Panc1 (cell line): ENCODE data around the gene PHF19. TPM values are rescaled to one million over a fixed set of nuclear protein-coding genes. Genes with fewer than 3 reads are reported as not detected.

Experiments used
- ATAC-seq: fragments of 200-7000 bp; cut with Tn5 transposase; 2 replicates; pipeline ENCODE4 v1.9.1; 2020; ENCODE audit warnings: mild to moderate bottlenecking, moderate library complexity
- BruUV-seq: library from RNA; stranded (reverse); fragments of 400-500 nt; replicated peaks from 2 replicates; lab custom pipeline; 2021; lab: Mats Ljungman, UMichigan
- CTCF ChIA-PET: fragments of 300-600 bp; sonication (Branson Sonifier 250); formaldehyde crosslinking; loops from one replicate; lab custom pipeline; 2022; ENCODE audit warnings: antibody characterized with exemption; lab: Charles Lee
- POLR2A ChIA-PET: fragments of 300-600 bp; sonication (Branson Sonifier 250); formaldehyde crosslinking; loops from one replicate; lab custom pipeline; 2022; ENCODE audit warnings: antibody characterized with exemption; lab: Charles Lee
- DNase-seq: peaks from one replicate; pipeline ENCODE4 v3.0.0-alpha.2; 2010; ENCODE audit warnings: low read depth, low spot score
- H3K27ac ChIP-seq: 2 replicates; pipeline ENCODE4 v1.5.1; 2011; ENCODE audit warnings: mild to moderate bottlenecking, low read length, inconsistent platforms
- H3K27me3 ChIP-seq: fragments of 200-500 bp; sonication (Bioruptor generic); 2 replicates; pipeline ENCODE4 v1.6.0; 2014; ENCODE audit warnings: low read length, inconsistent platforms; ENCODE audit not compliant: control insufficient read depth, insufficient read depth
- H3K36me3 ChIP-seq: fragments of 200-500 bp; sonication (Bioruptor generic); 2 replicates; pipeline ENCODE4 v1.5.1; 2014; ENCODE audit warnings: inconsistent platforms, mild to moderate bottlenecking, low read length, moderate library complexity; ENCODE audit not compliant: control insufficient read depth, insufficient read depth
- H3K4me1 ChIP-seq: 2 replicates; pipeline ENCODE4 v1.5.1; 2011; ENCODE audit warnings: inconsistent platforms, mild to moderate bottlenecking, low read length, moderate library complexity; ENCODE audit not compliant: control insufficient read depth, insufficient read depth
- H3K4me3 ChIP-seq, 2 experiments: 2 replicates each; pipeline ENCODE4 v1.5.1; 2011 to 2012; ENCODE audit warnings: low read depth in 2 of 2, low read length in 2 of 2, mild to moderate bottlenecking in 2 of 2, inconsistent platforms in 1 of 2, moderate library complexity in 1 of 2
- H3K9me3 ChIP-seq: fragments of 200-500 bp; sonication (Bioruptor generic); 2 replicates; pipeline ENCODE4 v1.5.1; 2014; ENCODE audit warnings: low read depth, mild to moderate bottlenecking, inconsistent platforms, low read length, moderate library complexity; ENCODE audit not compliant: control insufficient read depth, insufficient read depth
- CTCF ChIP-seq: fragments of 450-650 bp; IDR thresholded peaks from 2 replicates; pipeline ENCODE4 v1.5.1; 2017; ENCODE audit warnings: mild to moderate bottlenecking
- POLR2AphosphoS5 ChIP-seq: IDR thresholded peaks from 2 replicates; pipeline ENCODE4 v1.6.1; 2012; ENCODE audit warnings: mild to moderate bottlenecking, low read depth, low read length, moderate library complexity
- REST ChIP-seq, 2 experiments: IDR thresholded peaks; 2 replicates each; pipeline ENCODE4 v1.6.1; 2011 to 2012; ENCODE audit warnings: low read depth in 2 of 2, control low read depth in 1 of 2, low read length in 1 of 2, mild to moderate bottlenecking in 1 of 2, moderate library complexity in 1 of 2; ENCODE audit not compliant: insufficient read depth in 1 of 2
- SIN3A ChIP-seq: IDR thresholded peaks from 2 replicates; pipeline ENCODE4 v1.6.1; 2012; ENCODE audit warnings: low read depth, mild to moderate bottlenecking, low read length, moderate library complexity, borderline replicate concordance; ENCODE audit not compliant: insufficient read depth
- TCF7L2 ChIP-seq: IDR thresholded peaks from 2 replicates; pipeline ENCODE4 v1.6.1; 2011; ENCODE audit warnings: mild to moderate bottlenecking, low read depth, low read length, inconsistent platforms
- in situ Hi-C: cut with HindIII; loops from 2 replicates; pipeline ENCODE4 v1.10.0; 2016; ENCODE audit warnings: low sequenced_read_pairs, low pct_unique_long_range_greater_than_20kb
- intact Hi-C: fragments of 100-400 bp; cut with micrococcal nuclease; formaldehyde crosslinking; loops from one replicate; pipeline ENCODE4 v1.10.0; 2022; ENCODE audit not compliant: unreplicated experiment
- total RNA-seq: library from RNA; stranded (reverse); gene quantifications from one replicate; pipeline ENCODE4 v1.2.1, GENCODE V29; 2021; ENCODE audit not compliant: unreplicated experiment

Gene PHF19
- total RNA-seq, 1 experiment from 2014 or later: 91.1 TPM

GRCh38 chr9:120808931-120809330 lies 68.1 kb downstream of the PHF19 start:
- no TSS peak for BruUV-seq
- ATAC-seq (no peak), DNase-seq (no peak)
- no peaks in the 10 kb centered on the region for H3K27me3 ChIP-seq
- in situ Hi-C loops: no loop called here
- H3K9me3 ChIP-seq: peaks cover 11% of the 10 kb centered on the region; the same call in 1 of the 2 replicates
- H3K4me3 ChIP-seq: no peak overlapping the region
- TF ChIP-seq CTCF (no peak), REST (IDR thresholded peaks at IDR 0.05; ENCODE audit: insufficient read depth in 1 of 2, low read depth in 2 of 2, low read length in 1 of 2) (no peak), POLR2AphosphoS5 (no peak), TCF7L2 (no peak), SIN3A (no peak)
- H3K36me3 ChIP-seq: no peaks in the 10 kb centered on the region
- ChIA-PET POLR2A (no interaction called here), CTCF (no interaction called here)
- intact Hi-C loops: no loop called here
- H3K27ac ChIP-seq: no peak overlapping the region
- no peaks in the 10 kb centered on the region for H3K4me1 ChIP-seq

- POLR2A ChIA-PET: no interaction called here
- Histone ChIP-seq H3K4me3 (no peak overlapping the region), H3K4me1 (no peaks in the 10 kb centered on the region), H3K27ac (no peak overlapping the region), H3K9me3 (peaks cover 11% of the 10 kb centered on the region; the same call in 1 of the 2 replicates), H3K27me3 (no peaks in the 10 kb centered on the region), H3K36me3 (no peaks in the 10 kb centered on the region)
- CTCF ChIA-PET: no interaction called here
- intact Hi-C loops (no loop called here), in situ Hi-C loops (no loop called here)
- ATAC-seq (no peak), DNase-seq (no peak)
- no TSS peak for BruUV-seq
- TF ChIP-seq SIN3A (no peak), REST (IDR thresholded peaks at IDR 0.05; ENCODE audit: insufficient read depth in 1 of 2, low read depth in 2 of 2, low read length in 1 of 2) (no peak), TCF7L2 (no peak), POLR2AphosphoS5 (no peak), CTCF (no peak)
These were observed 69.2 kb downstream of the PHF19 start for GRCh38 chr9:120807607-120808379.
